IMR-90 (cell line): Measurements from ENCODE around the gene KLHL3. TPM values are rescaled to one million over a fixed set of nuclear protein-coding genes. Genes with fewer than 3 reads are reported as not detected.

Source experiments
- ATAC-seq: fragments of 200-7000 bp; cut with Tn5 transposase; 2 replicates; pipeline ENCODE4 v1.9.1; 2020; ENCODE audit warnings: low read depth, mild to moderate bottlenecking, moderate library complexity
- BruUV-seq: library from RNA; stranded (reverse); fragments of 400-500 nt; replicated peaks from 2 replicates; lab custom pipeline; 2021; lab: Mats Ljungman, UMichigan
- CTCF ChIA-PET: fragments of 300-600 bp; formaldehyde crosslinking; extraction: SDS; loops from one replicate; lab custom pipeline; 2021; ENCODE audit warnings: antibody characterized with exemption; lab: Yijun Ruan, JAX
- POLR2A ChIA-PET: fragments of 300-600 bp; sonication (Branson Sonifier 250); formaldehyde crosslinking; loops from one replicate; lab custom pipeline; 2022; ENCODE audit warnings: antibody characterized with exemption; ENCODE audit not compliant: unreplicated experiment; lab: Charles Lee
- DNase-seq: peaks from one replicate; pipeline ENCODE4 v3.0.0; 2013
- H2AFZ ChIP-seq: replicated peaks from 2 replicates; pipeline ENCODE3; 2013; ENCODE audit warnings: low read length, mild to moderate bottlenecking; ENCODE audit not compliant: poor library complexity
- H2AK5ac ChIP-seq: 2 replicates; pipeline ENCODE4 v1.6.1; 2013; ENCODE audit warnings: low read depth, low read length, inconsistent platforms
- H2AK9ac ChIP-seq: replicated peaks from 2 replicates; pipeline ENCODE3; 2013; ENCODE audit warnings: mild to moderate bottlenecking, low read depth, low read length, moderate library complexity; ENCODE audit not compliant: poor library complexity
- H2BK120ac ChIP-seq: 2 replicates; pipeline ENCODE4 v1.6.1; 2013; ENCODE audit warnings: low read depth, low read length, inconsistent platforms
- H2BK15ac ChIP-seq: 3 replicates; pipeline ENCODE4 v1.6.1; 2013; ENCODE audit warnings: low read depth, low read length, inconsistent platforms
- H2BK20ac ChIP-seq: 2 replicates; pipeline ENCODE4 v1.6.1; 2013; ENCODE audit warnings: low read depth, mild to moderate bottlenecking, inconsistent platforms, low read length, moderate library complexity
- H2BK5ac ChIP-seq: 2 replicates; pipeline ENCODE4 v1.6.1; 2013; ENCODE audit warnings: mild to moderate bottlenecking, low read depth, low read length, inconsistent platforms; ENCODE audit not compliant: poor library complexity, severe bottlenecking
- H3K14ac ChIP-seq: replicated peaks from 2 replicates; pipeline ENCODE4 v1.6.1; 2013; ENCODE audit warnings: low read depth, low read length, inconsistent platforms
- H3K18ac ChIP-seq: 2 replicates; pipeline ENCODE4 v1.6.1; 2013; ENCODE audit warnings: low read depth, low read length, control low read depth
- H3K23ac ChIP-seq: 2 replicates; pipeline ENCODE4 v1.6.1; 2013; ENCODE audit warnings: low read depth, low read length, inconsistent platforms
- H3K27ac ChIP-seq: 2 replicates; pipeline ENCODE4 v1.5.1; 2013; ENCODE audit warnings: mild to moderate bottlenecking, control low read depth, low read length; ENCODE audit not compliant: insufficient read depth
- H3K27me3 ChIP-seq: 2 replicates; pipeline ENCODE4 v1.6.1; 2013; ENCODE audit warnings: low read length; ENCODE audit not compliant: control insufficient read depth, insufficient read depth
- H3K36me3 ChIP-seq: 2 replicates; pipeline ENCODE4 v1.6.1; 2013; ENCODE audit warnings: low read length, mixed read lengths; ENCODE audit not compliant: control insufficient read depth, insufficient read depth
- H3K4ac ChIP-seq: 2 replicates; pipeline ENCODE4 v1.6.1; 2013; ENCODE audit warnings: low read depth, low read length, inconsistent platforms
- H3K4me1 ChIP-seq: 2 replicates; pipeline ENCODE4 v1.6.1; 2013; ENCODE audit warnings: low read length, mixed read lengths; ENCODE audit not compliant: control insufficient read depth, insufficient read depth
- H3K4me2 ChIP-seq: 2 replicates; pipeline ENCODE4 v1.6.1; 2013; ENCODE audit warnings: low read depth, mild to moderate bottlenecking, control low read depth, low read length, moderate library complexity
- H3K4me3 ChIP-seq: 2 replicates; pipeline ENCODE4 v1.5.1; 2013; ENCODE audit warnings: low read depth, mild to moderate bottlenecking, control low read depth, low read length, moderate library complexity; ENCODE audit not compliant: insufficient read depth
- H3K56ac ChIP-seq: 2 replicates; pipeline ENCODE4 v1.6.1; 2013; ENCODE audit warnings: low read length, inconsistent platforms; ENCODE audit not compliant: insufficient read depth; ENCODE audit errors: extremely low read depth
- H3K79me1 ChIP-seq, 2 experiments: 2 replicates each; pipeline ENCODE4 v1.6.1; 2013; ENCODE audit warnings: low read length in 2 of 2, inconsistent platforms in 1 of 2, low read depth in 1 of 2
- H3K9ac ChIP-seq: 2 replicates; pipeline ENCODE4 v1.6.1; 2013; ENCODE audit warnings: low read depth, low read length, control low read depth
- H3K9me1 ChIP-seq: 2 replicates; pipeline ENCODE4 v1.6.1; 2013; ENCODE audit warnings: low read length, inconsistent platforms; ENCODE audit not compliant: insufficient read depth
- H3K9me3 ChIP-seq: 2 replicates; pipeline ENCODE4 v1.6.1; 2013; ENCODE audit warnings: low read length; ENCODE audit not compliant: control insufficient read depth, insufficient read depth
- H4K20me1 ChIP-seq: 2 replicates; pipeline ENCODE4 v1.6.1; 2013; ENCODE audit warnings: low read length, inconsistent platforms; ENCODE audit not compliant: insufficient read depth
- H4K5ac ChIP-seq: 2 replicates; pipeline ENCODE4 v1.6.1; 2013; ENCODE audit warnings: mild to moderate bottlenecking, low read depth, low read length, control low read depth
- H4K8ac ChIP-seq, 2 experiments: 2 replicates each; pipeline ENCODE4 v1.6.1; 2013; ENCODE audit warnings: low read depth in 2 of 2, low read length in 2 of 2, control low read depth in 1 of 2, inconsistent platforms in 1 of 2
- H4K91ac ChIP-seq: 2 replicates; pipeline ENCODE4 v1.6.1; 2013; ENCODE audit warnings: low read depth, low read length, inconsistent platforms; ENCODE audit not compliant: insufficient read depth
- CEBPB ChIP-seq: IDR thresholded peaks from 2 replicates; pipeline ENCODE4 v1.6.1; 2012; ENCODE audit warnings: low read depth, low read length, improper control_type of control experiment
- MAFK ChIP-seq: IDR thresholded peaks from 2 replicates; pipeline ENCODE4 v1.6.1; 2012; ENCODE audit warnings: low read depth, low read length, improper control_type of control experiment
- MXI1 ChIP-seq: IDR thresholded peaks from 2 replicates; pipeline ENCODE4 v1.6.1; 2012; ENCODE audit warnings: low read depth, mild to moderate bottlenecking, low read length, moderate library complexity, borderline replicate concordance
- NFE2L2 ChIP-seq: fragments of 150-350 bp; IDR thresholded peaks from 2 replicates; pipeline ENCODE4 v1.6.1; 2016; ENCODE audit warnings: low read depth, mild to moderate bottlenecking, low read length
- RAD21 ChIP-seq: IDR thresholded peaks from 2 replicates; pipeline ENCODE4 v1.6.1; 2012; ENCODE audit warnings: low read length, improper control_type of control experiment
- RCOR1 ChIP-seq: IDR thresholded peaks from 2 replicates; pipeline ENCODE4 v1.6.1; 2012; ENCODE audit warnings: mild to moderate bottlenecking, low read length, improper control_type of control experiment; ENCODE audit not compliant: insufficient replicate concordance
- RFX5 ChIP-seq: IDR thresholded peaks from 2 replicates; pipeline ENCODE4 v1.8.0; 2012; ENCODE audit warnings: low read depth, mild to moderate bottlenecking, low read length, moderate library complexity
- WGBS, 2 experiments: methylation state at CpG; one replicate each; pipeline versions ENCODE4 v1.1.5 to v1.1.7; 2013; ENCODE audit warnings: missing lambda C conversion rate in 2 of 2; ENCODE audit not compliant: insufficient read length in 1 of 2; ENCODE audit errors: extremely low coverage in 2 of 2; 5-methylcytosine and 5-hydroxymethylcytosine counted together
- dilution Hi-C: fragments of 300-500 bp; cut with HindIII; formaldehyde crosslinking; loops from one replicate; pipeline ENCODE4 v1.14.3; 2018; ENCODE audit warnings: low sequenced_read_pairs; ENCODE audit not compliant: unreplicated experiment
- in situ Hi-C: fragments of 300-500 bp; cut with MboI; formaldehyde crosslinking; loops from 3 replicates; pipeline ENCODE4 v1.14.3; 2019; ENCODE audit warnings: low sequenced_read_pairs, inconsistent platforms, mixed read lengths
- intact Hi-C: fragments of 100-400 bp; cut with micrococcal nuclease; formaldehyde crosslinking; loops from 2 replicates; pipeline ENCODE4 v1.10.0; 2022
- polyA plus RNA-seq, 3 experiments: library from polyadenylated mRNA; depleted of rRNA; stranded (reverse); fragments of >200 nt; gene quantifications; 2 replicates each; pipeline ENCODE4 v1.2.3, GENCODE V29; 2012; ENCODE audit warnings: low replicate concordance in 1 of 3
- total RNA-seq: library from RNA; depleted of rRNA; stranded (reverse); fragments of >200 nt; gene quantifications from 2 replicates; pipeline ENCODE4 v1.2.3, GENCODE V29; 2012
- TF ChIP-seq, protein P1 (sequence below): fragments of 150-350 bp; IDR thresholded peaks from 2 replicates; pipeline ENCODE4 v1.6.1; 2017; ENCODE audit warnings: mild to moderate bottlenecking, antibody characterized with exemption, low read length, low read depth

The KLHL3 gene
- total and polyA plus RNA-seq, 2 of the 4 experiments (the other 2 are of a cell fraction), result 2.3 to 4.1 TPM

DNA sequence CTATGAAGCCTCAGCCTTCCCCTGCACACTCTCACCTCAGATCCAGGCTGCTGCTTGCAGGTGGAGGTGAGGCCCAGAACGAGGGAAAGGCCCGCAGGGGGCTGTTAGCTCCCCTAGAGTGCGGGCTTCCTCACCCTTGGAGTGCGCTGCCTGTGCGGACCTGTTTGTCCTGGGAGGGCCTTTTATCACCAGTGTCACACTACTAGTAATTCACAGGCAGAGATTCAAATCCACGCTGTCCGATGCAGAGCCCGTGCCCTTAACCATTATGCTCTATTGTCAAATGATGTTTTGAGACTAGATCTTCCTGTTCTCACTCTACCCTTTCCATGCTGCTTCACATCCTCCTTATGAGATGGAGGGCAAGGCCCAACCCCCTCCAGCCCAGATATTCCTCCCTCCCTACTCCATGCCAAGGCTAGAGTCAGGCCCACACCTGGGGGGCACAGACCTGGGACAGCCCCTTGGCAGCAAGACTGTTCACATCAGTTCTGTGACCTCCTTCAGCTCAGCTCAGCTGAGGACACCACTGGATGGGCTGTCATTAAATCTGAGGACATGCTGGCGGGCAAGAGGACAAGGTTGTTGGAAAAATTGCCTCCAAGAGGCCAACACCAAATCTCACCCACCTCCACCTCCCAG is 124.0 kb downstream of the KLHL3 start:
- Histone ChIP-seq H3K14ac (no peak overlapping the region), H3K36me3 (no peaks in the 10 kb centered on the region), H2AFZ (no peak overlapping the region), H2BK120ac (no peak overlapping the region), H3K4ac (no peak overlapping the region), H3K9ac (no peak overlapping the region), H2BK5ac (no peak overlapping the region), H3K9me3 (no peaks in the 10 kb centered on the region), H4K5ac (no peak overlapping the region), H3K9me1 (no peaks in the 10 kb centered on the region), H3K4me2 (no peak overlapping the region), H3K56ac (no peak overlapping the region), H4K8ac (no peak overlapping the region), H3K4me1 (no peaks in the 10 kb centered on the region), H3K79me1 (no peaks in the 10 kb centered on the region), H3K4me3 (no peak overlapping the region), H3K27me3 (peaks cover 3% of the 10 kb centered on the region), H3K18ac (no peak overlapping the region), H3K27ac (no peak overlapping the region), H2BK15ac (no peak overlapping the region), H3K23ac (no peak overlapping the region), H2AK9ac (no peak overlapping the region), H2AK5ac (no peak overlapping the region), H4K20me1 (no peaks in the 10 kb centered on the region), H4K91ac (no peak overlapping the region), H2BK20ac (no peak overlapping the region)
- no CpG with 5 or more reads among the region's 9 CpGs for WGBS, 2 experiments
- DNase-seq, result no peak
- TF ChIP-seq MXI1 (no peak), RCOR1 (no peak), NFE2L2 (no peak), RFX5 (no peak), MAFK (no peak), CEBPB (no peak), RAD21 (no peak)
- TF ChIP-seq, protein P1, sequence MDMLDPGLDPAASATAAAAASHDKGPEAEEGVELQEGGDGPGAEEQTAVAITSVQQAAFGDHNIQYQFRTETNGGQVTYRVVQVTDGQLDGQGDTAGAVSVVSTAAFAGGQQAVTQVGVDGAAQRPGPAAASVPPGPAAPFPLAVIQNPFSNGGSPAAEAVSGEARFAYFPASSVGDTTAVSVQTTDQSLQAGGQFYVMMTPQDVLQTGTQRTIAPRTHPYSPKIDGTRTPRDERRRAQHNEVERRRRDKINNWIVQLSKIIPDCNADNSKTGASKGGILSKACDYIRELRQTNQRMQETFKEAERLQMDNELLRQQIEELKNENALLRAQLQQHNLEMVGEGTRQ, result no peak
- in situ Hi-C loops, result no loop called here
- POLR2A ChIA-PET, result no interaction called here
- CTCF ChIA-PET, result no interaction called here
- intact Hi-C loops, result no loop called here
- dilution Hi-C loops, result no loop called here
- BruUV-seq, result no TSS peak
- ATAC-seq, result no peak
